Parathyroid adenoma (tissue), 2 donors: ENCODE measurements around the gene GNAZ.

Experiments used
- H2AFZ ChIP-seq: fragments of 300-600 bp; sonication (generic); one replicate; pipeline ENCODE4 v1.7.0; 2017; ENCODE audit warnings: antibody characterized with exemption, mild to moderate bottlenecking
- H3K27ac ChIP-seq: fragments of 300-600 bp; sonication (generic); one replicate; pipeline ENCODE4 v1.7.0; 2017
- H3K27me3 ChIP-seq: fragments of 300-600 bp; sonication (generic); one replicate; pipeline ENCODE4 v1.7.0; 2017; ENCODE audit warnings: low read length; ENCODE audit not compliant: control insufficient read depth, insufficient read depth
- H3K36me3 ChIP-seq: fragments of 300-600 bp; sonication (generic); one replicate; pipeline ENCODE4 v1.7.0; 2017; ENCODE audit warnings: low read length; ENCODE audit not compliant: control insufficient read depth, insufficient read depth
- H3K4me1 ChIP-seq: fragments of 300-600 bp; sonication (generic); one replicate; pipeline ENCODE4 v1.7.0; 2017; ENCODE audit warnings: control low read depth
- H3K4me2 ChIP-seq: fragments of 300-600 bp; sonication (generic); one replicate; pipeline ENCODE4 v1.7.0; 2017; ENCODE audit warnings: low read length
- H3K4me3 ChIP-seq: fragments of 300-600 bp; sonication (generic); one replicate; pipeline ENCODE4 v1.7.0; 2017; ENCODE audit warnings: low read depth, low read length
- H3K79me2 ChIP-seq: fragments of 300-600 bp; sonication (generic); one replicate; pipeline ENCODE4 v1.7.0; 2017; ENCODE audit warnings: control low read depth
- H3K9ac ChIP-seq: fragments of 300-600 bp; sonication (generic); one replicate; pipeline ENCODE4 v1.7.0; 2017; ENCODE audit warnings: mild to moderate bottlenecking
- H3K9me3 ChIP-seq: fragments of 300-600 bp; sonication (generic); one replicate; pipeline ENCODE4 v1.7.0; 2017; ENCODE audit warnings: low read length; ENCODE audit not compliant: control insufficient read depth
- TF ChIP-seq, protein P1 (sequence below): fragments of 300-600 bp; sonication (generic); IDR thresholded peaks from one replicate; pipeline ENCODE4 v1.7.0; 2017; ENCODE audit warnings: antibody characterized with exemption, mild to moderate bottlenecking
- donor health status: primary hyperparathyroidism.

The GNAZ gene

DNA sequence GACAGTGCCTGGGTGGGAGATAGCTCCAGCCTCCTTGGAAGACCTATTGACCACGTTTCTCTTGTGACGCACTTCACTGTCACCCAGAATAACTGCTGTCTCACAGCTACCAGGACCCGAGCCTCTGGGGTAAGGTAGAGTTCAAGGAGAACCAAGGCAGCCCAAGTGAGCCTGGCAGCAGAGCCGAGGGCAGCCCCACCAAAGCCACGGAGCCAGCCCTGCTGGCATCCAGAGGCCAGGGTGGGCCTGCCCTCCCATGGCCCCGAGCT is 38.7 kb downstream of the GNAZ start:
- no peak overlapping the region for H3K27ac ChIP-seq
- no peaks in the 10 kb centered on the region for H3K27me3 ChIP-seq
- no peak overlapping the region for H2AFZ ChIP-seq
- H3K9me3 ChIP-seq: no peaks in the 10 kb centered on the region
- TF ChIP-seq, protein P1, sequence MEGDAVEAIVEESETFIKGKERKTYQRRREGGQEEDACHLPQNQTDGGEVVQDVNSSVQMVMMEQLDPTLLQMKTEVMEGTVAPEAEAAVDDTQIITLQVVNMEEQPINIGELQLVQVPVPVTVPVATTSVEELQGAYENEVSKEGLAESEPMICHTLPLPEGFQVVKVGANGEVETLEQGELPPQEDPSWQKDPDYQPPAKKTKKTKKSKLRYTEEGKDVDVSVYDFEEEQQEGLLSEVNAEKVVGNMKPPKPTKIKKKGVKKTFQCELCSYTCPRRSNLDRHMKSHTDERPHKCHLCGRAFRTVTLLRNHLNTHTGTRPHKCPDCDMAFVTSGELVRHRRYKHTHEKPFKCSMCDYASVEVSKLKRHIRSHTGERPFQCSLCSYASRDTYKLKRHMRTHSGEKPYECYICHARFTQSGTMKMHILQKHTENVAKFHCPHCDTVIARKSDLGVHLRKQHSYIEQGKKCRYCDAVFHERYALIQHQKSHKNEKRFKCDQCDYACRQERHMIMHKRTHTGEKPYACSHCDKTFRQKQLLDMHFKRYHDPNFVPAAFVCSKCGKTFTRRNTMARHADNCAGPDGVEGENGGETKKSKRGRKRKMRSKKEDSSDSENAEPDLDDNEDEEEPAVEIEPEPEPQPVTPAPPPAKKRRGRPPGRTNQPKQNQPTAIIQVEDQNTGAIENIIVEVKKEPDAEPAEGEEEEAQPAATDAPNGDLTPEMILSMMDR: no peak
- no peak overlapping the region for H3K4me3 ChIP-seq
- no peak overlapping the region for H3K4me2 ChIP-seq
- no peaks in the 10 kb centered on the region for H3K79me2 ChIP-seq
- no peaks in the 10 kb centered on the region for H3K36me3 ChIP-seq
- H3K9ac ChIP-seq: no peak overlapping the region
- no peaks in the 10 kb centered on the region for H3K4me1 ChIP-seq

DNA sequence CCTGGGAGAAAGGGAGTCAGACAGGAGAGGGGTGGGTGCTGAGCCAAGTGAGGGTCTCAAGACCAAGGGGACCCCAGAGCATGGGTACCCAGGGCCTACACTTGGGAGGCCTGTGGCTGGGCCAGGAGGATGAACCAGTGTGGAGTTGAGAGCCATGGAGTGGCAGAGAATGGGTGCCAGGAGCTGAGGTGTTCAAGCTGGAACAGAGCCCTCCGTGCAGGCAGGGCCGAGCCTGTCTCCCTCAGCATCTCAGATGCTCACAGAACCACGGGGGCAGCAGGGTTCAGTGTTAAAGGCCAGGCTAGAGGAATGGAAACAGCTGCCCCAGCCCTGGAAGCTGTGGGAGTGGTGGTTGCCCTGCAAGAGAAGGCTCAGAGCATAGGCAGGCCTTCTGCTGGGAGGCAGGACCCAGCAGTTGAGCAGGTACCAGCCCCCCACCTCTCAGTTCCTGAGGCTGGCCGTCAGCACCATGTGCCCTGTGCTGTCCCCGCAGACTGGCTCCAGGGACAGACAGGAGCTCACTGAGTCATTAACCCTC is 39.2 kb downstream of the GNAZ start:
- Histone ChIP-seq H3K9me3 (no peaks in the 10 kb centered on the region), H3K27ac (no peak overlapping the region), H3K27me3 (no peaks in the 10 kb centered on the region), H3K79me2 (no peaks in the 10 kb centered on the region), H3K4me1 (no peaks in the 10 kb centered on the region), H3K4me3 (no peak overlapping the region), H3K36me3 (no peaks in the 10 kb centered on the region), H3K4me2 (no peak overlapping the region), H3K9ac (no peak overlapping the region), H2AFZ (no peak overlapping the region)
- TF ChIP-seq, protein P1: no peak

DNA sequence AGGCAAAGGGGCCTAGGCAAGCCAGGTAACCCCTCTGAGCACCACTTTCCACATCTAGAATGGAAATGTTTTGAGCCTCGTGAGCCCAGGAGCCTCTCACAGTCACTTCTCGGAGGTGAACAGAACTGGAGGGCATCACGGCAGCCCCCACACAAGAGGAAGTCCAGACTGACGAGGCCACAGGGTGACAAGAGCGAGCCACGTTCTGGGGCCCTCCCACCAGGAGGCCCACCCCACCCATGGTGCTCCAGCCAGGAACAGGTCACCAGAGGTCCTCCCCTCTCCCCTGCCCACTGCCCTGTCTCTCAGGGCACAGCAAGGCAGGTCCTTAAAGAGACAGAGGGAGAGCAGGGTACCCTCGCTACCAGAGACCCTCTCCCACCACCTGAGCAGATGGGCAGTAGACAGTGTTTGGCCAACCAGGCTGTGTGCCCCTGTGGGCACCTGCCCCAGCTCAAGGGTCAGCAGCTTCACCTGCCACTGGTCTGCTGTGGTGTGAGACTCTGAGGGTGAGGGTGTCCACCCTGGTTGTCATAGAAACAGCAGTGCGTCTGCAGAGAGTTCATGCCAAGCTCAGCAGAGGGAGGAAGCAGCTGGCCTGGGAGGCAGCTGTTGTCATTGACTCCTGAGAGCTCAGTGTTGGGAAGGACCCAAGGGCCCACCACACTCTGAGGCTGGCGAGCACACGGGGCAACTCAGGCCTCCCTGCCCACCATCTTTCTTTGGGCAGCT is 40.0 kb downstream of the GNAZ start:
- Histone ChIP-seq H3K36me3 (no peaks in the 10 kb centered on the region), H3K27me3 (no peaks in the 10 kb centered on the region), H3K4me1 (no peaks in the 10 kb centered on the region), H3K4me2 (no peak overlapping the region), H3K9me3 (no peaks in the 10 kb centered on the region), H2AFZ (no peak overlapping the region), H3K79me2 (no peaks in the 10 kb centered on the region), H3K4me3 (no peak overlapping the region), H3K9ac (no peak overlapping the region), H3K27ac (no peak overlapping the region)
- TF ChIP-seq, protein P1: no peak

DNA sequence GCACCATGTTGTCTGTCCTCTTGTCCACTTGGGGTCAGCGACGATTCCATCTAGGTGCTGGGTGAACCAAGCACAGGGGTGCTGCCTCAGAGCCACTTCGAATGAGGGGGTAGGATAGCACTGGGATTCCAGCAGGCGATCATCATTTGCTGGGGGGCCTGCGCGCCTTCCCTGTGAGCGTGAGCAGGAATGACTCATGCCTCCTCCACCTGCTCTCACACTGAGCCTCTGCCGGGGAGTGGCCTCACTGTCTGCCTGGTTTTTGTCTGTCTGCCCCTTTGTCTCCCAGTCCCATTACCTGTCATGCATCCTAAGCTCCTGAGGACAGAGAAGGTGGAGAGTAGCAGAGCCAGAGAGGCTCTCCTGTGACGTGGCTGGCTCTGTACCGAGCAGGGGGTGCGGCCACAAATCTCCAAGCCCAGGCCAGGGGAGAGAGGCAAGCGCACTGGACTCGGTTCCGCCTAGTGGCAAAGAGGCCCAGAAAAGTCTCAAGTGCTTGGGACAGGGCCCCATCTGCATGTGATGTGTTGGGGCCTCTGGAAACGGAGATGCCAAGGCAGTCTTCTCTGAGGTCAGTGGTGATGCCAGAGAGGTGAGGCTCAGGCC is 40.7 kb downstream of the GNAZ start:
- Histone ChIP-seq H3K4me3 (no peak overlapping the region), H3K4me2 (no peak overlapping the region), H3K36me3 (no peaks in the 10 kb centered on the region), H3K27me3 (no peaks in the 10 kb centered on the region), H3K9ac (no peak overlapping the region), H3K9me3 (no peaks in the 10 kb centered on the region), H2AFZ (no peak overlapping the region), H3K27ac (no peak overlapping the region), H3K4me1 (no peaks in the 10 kb centered on the region), H3K79me2 (no peaks in the 10 kb centered on the region)
- TF ChIP-seq, protein P1: no peak
